HG03066 (cell line): Measurements from ENCODE around the gene KMT2C.
"Not testable (repeated sequence)": the region's sequence is repeated elsewhere in the genome, so short reads cannot be mapped to it uniquely, and the experiment has no call there.

ENCODE experiments used
- ATAC-seq: cut with Tn5 transposase; IDR thresholded peaks from one replicate; pipeline ENCODE4 v1.9.1; 2021; ENCODE audit warnings: low read depth; ENCODE audit not compliant: unreplicated experiment

The KMT2C gene

DNA sequence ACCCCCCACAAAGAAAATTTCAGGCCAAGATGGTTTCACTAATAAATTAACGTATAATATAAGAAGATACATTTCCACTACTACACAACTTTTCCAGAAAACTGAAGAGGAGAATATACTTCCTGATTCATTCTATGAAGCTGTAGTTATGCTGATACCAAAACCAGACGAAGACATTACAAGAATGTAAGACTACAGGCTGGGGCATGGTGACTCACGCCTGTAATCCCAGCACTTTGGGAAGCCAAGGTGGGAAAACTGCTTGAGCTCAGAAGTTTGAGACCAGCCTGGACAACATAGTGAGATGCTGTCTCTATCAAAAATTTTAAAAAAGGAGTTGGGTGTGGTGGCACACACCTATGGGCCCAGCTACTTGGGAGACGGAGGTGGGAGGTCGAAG lies 201.4 kb downstream of the KMT2C start:
- not testable (repeated sequence) for ATAC-seq

- no peak for ATAC-seq
These were observed 204.7 kb downstream of the KMT2C start for GRCh38 chr7:152231089-152231488.

DNA sequence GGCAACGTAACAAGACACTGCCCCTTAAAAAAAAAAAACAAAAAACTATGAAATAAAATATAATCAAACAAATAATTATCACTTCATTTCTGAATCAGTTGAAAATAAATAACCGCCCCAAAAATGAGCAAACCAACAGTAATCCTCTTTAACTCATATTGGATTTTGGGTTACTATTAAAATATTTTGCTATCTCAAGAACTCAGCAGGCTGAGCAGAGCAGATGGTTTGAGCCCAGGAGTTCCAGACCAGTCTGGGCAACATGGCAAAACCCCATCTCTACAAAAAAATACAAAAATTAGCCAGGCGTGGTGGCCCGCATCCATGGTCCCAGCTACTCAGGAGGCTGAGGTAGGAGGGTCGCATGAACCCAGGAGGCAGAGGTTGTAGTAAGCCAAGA lies 216.2 kb downstream of the KMT2C start:
- not testable (repeated sequence) for ATAC-seq

- ATAC-seq = not testable (repeated sequence)
These were observed 227.0 kb downstream of the KMT2C start for GRCh38 chr7:152208766-152209165.

- not testable (repeated sequence) for ATAC-seq
These were observed 231.4 kb downstream of the KMT2C start for GRCh38 chr7:152204417-152204816.

DNA sequence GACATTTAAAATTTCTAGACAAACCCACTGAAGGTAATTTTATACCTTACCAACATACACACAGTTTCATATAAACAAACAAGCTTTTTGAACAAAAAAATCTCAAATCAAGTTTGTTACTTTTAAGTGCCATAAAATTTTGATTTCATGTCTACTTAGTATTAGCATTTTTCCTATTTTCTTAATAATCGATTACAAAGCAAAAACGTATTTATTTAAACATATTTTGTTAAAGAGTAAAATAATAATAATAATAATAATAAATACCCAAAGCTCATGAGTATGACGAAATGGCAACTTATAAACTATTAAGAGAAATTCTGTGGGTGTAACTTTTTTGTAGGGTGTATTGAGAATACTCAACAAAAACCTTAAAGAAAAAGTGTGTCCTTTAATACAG lies 232.7 kb downstream of the KMT2C start:
- ATAC-seq = no peak

- no peak for ATAC-seq
These were observed 233.7 kb downstream of the KMT2C start for GRCh38 chr7:152202056-152202455.

GRCh38 chr7:152200395-152200794 lies 235.4 kb downstream of the KMT2C start:
- ATAC-seq = no peak

- ATAC-seq = no peak
These were observed 239.4 kb downstream of the KMT2C start for GRCh38 chr7:152196391-152196790.

DNA sequence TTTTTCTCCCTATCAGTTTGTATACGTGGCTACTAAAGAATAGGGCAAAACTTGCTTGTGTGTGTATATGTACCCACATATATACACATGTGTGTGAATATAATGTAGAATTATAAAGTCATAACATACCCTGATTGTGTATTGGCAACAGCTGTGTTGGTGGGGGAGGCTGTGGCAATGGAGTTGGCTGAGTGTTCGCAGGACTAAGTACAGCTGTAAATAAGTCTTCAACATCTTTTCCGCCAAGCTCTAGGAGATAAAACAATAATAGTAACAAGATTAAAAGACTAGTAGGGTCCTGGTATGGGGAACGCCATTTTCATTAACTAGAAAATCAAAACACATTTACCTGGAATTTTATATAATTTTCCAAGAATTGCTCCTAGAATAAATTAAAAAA lies 241.9 kb downstream of the KMT2C start:
- ATAC-seq = no peak

DNA sequence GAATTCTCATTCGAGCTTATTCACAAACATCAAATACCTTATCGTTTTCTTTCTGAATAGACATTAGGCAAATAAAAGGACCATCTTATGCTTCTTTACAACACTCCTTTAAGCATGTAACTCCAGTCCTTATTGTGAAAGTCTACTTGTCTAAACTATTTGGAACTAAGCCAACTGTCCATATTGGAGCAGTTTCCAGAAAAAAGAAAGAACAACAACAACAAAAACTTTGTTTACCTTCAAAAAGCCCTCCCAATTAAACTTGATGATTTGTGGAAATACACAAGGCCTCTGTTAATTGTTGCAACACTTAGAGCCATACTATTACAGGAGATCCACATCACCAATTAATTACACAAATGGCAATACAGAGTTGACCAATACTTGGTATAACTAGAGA lies 246.7 kb downstream of the KMT2C start:
- ATAC-seq = no peak

DNA sequence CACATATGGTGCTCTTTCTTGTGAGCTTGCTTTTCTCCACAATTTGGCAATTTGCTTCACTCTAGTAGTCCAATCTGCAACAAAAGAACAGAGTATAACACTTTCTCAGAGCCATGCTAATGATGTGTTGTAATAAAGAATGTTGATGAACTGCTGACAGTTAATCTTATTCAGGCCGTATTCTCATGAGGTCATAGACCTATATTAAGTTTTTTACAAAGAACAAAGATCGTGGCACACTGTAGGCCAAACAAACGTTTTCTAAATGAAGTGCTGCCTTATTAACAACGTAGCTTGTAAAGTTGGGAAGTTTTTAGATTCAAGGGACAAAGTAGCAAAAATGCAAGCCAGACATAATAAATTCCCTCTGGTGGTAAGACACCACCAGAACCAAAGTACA lies 250.2 kb downstream of the KMT2C start:
- no peak for ATAC-seq

DNA sequence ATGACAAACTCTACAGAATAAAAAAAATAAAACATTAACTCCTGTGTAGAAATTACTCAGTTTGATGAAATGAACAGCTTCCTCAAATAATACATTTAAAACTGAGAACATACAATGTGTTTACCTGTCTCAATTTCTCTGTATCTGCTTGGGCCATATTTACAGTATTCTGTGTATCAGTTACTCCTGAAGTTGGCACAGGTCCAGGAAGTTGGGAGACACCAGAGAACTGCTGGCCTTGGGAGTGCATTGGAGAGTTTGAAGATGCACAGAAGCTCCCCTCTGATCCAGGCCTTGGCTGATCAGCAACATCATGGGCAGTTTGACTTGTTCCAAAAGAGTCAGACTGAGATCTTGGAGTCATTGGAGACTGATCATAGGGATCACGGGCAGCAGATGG lies 255.2 kb downstream of the KMT2C start:
- no peak for ATAC-seq

DNA sequence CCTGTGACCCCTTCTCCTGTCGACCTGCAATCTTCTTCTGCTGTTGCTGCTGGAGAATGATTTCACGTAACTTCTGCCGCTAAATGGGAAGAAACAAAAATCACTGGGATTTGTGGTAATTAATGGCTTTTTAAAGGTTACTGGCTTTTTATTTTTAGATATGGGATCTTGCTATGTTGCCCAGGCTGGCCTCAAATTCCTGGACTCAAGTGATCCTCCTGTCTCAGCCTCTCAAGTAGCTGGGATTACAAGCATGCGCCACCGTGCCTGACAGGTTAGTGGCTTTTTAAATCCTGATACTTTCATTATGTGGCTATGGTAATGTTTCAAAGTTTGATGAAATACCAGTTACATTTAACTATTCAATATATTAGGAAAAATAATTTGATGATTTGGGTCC lies 255.8 kb downstream of the KMT2C start:
- no peak for ATAC-seq

GRCh38 chr7:152178405-152179058 lies 257.3 kb downstream of the KMT2C start:
- ATAC-seq = no peak

GRCh38 chr7:152177681-152178404 lies 258.0 kb downstream of the KMT2C start:
- no peak for ATAC-seq

- ATAC-seq = peak; percentile 60
These were observed 259.0 kb downstream of the KMT2C start for GRCh38 chr7:152176797-152177196.

GRCh38 chr7:152173372-152174070 lies 262.3 kb downstream of the KMT2C start:
- no peak for ATAC-seq

DNA sequence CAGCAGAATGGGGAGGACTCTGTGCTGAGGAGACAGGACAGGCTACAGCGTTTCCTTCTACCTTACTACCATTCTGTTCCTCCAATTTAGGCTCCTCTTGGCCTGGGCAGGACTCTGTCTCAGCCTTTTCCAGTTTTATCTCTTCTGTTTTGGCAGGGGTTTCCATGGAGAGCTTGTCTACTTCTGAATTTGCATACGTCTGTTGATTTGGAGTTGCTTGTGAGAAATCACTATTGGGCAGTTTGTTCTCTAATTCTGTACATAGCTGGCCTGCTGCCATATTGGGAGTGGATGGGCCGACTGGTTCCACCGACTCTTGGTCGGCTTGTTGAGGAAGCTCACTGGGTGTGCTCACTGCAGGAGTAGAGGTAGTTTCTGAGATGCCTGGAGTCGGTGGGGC lies 273.5 kb downstream of the KMT2C start:
- ATAC-seq = no peak

- ATAC-seq = no peak
These were observed 274.6 kb downstream of the KMT2C start for GRCh38 chr7:152161171-152161570.

- ATAC-seq = peak; percentile 95
These were observed 276.8 kb downstream of the KMT2C start for GRCh38 chr7:152158801-152159587.
